Smooth muscle cell (in vitro differentiated cells): ENCODE measurements around the gene MYLK4. TPM values are rescaled to one million over a fixed set of nuclear protein-coding genes. Genes with fewer than 3 reads are reported as not detected.

Experiments
- DNase-seq: peaks from one replicate; lab custom pipeline; 2025; ENCODE audit not compliant: unreplicated experiment; lab: John Stamatoyannopoulos, UW
- H2AFZ ChIP-seq: fragments of 200-600 bp; sonication (generic); 2 replicates; pipeline ENCODE4 v1.6.0; 2016; ENCODE audit warnings: antibody characterized with exemption, low read depth, mild to moderate bottlenecking
- H3F3A ChIP-seq: fragments of 200-600 bp; sonication (generic); 2 replicates; pipeline ENCODE4 v1.6.0; 2017; ENCODE audit warnings: antibody characterized with exemption, low read depth
- H3K27ac ChIP-seq: fragments of 200-600 bp; sonication (generic); 2 replicates; pipeline ENCODE4 v1.5.1; 2016; ENCODE audit warnings: low read depth, mild to moderate bottlenecking
- H3K27me3 ChIP-seq: fragments of 200-600 bp; sonication (generic); 2 replicates; pipeline ENCODE4 v1.6.1; 2016; ENCODE audit warnings: low read depth, mild to moderate bottlenecking
- H3K36me3 ChIP-seq: fragments of 200-600 bp; sonication (generic); 2 replicates; pipeline ENCODE4 v1.5.1; 2016; ENCODE audit warnings: low read depth
- H3K4me1 ChIP-seq: fragments of 200-600 bp; sonication (generic); 2 replicates; pipeline ENCODE4 v1.5.1; 2016; ENCODE audit warnings: low read depth
- H3K4me2 ChIP-seq: fragments of 200-600 bp; sonication (generic); 2 replicates; pipeline ENCODE4 v1.6.0; 2016; ENCODE audit warnings: mild to moderate bottlenecking
- H3K4me3 ChIP-seq: fragments of 200-600 bp; sonication (generic); 2 replicates; pipeline ENCODE4 v1.5.1; 2016; ENCODE audit warnings: mild to moderate bottlenecking
- H3K79me2 ChIP-seq: fragments of 200-600 bp; sonication (generic); 2 replicates; pipeline ENCODE4 v1.6.0; 2016; ENCODE audit warnings: low read depth, mild to moderate bottlenecking
- H3K9ac ChIP-seq: fragments of 200-600 bp; sonication (generic); 2 replicates; pipeline ENCODE4 v1.6.0; 2016; ENCODE audit warnings: low read depth
- H3K9me3 ChIP-seq: fragments of 200-600 bp; sonication (generic); replicated peaks from 2 replicates; pipeline ENCODE4 v1.5.1; 2016; ENCODE audit warnings: low read depth
- H4K20me1 ChIP-seq: fragments of 200-600 bp; sonication (generic); 2 replicates; pipeline ENCODE4 v1.6.0; 2016; ENCODE audit warnings: low read depth
- WGBS: methylation state at CpG from one replicate; pipeline ENCODE4 v1.1.7; 2016; ENCODE audit warnings: low lambda C conversion rate; 5-methylcytosine and 5-hydroxymethylcytosine counted together
- polyA plus RNA-seq: library from polyadenylated mRNA; unstranded; fragments of >200 nt; fragmentation: Nextera tagmentation; extraction: Ambion mirVana; gene quantifications from 2 replicates; pipeline ENCODE4 v1.2.1, GENCODE V29; 2016
- total RNA-seq: library from RNA; depleted of rRNA; stranded (reverse); fragments of >200 nt; gene quantifications from 2 replicates; pipeline ENCODE4 v1.2.3, GENCODE V29; 2014
- TF ChIP-seq, protein P1 (sequence below): fragments of 200-600 bp; sonication (generic); IDR thresholded peaks from 2 replicates; pipeline ENCODE4 v1.5.1; 2017; ENCODE audit warnings: borderline replicate concordance, mild to moderate bottlenecking, antibody characterized with exemption; ENCODE audit not compliant: insufficient read depth, poor library complexity, severe bottlenecking

The MYLK4 gene
- total and polyA plus RNA-seq, 2 experiments from 2014 or later, result 0.21 to 0.90 TPM

DNA sequence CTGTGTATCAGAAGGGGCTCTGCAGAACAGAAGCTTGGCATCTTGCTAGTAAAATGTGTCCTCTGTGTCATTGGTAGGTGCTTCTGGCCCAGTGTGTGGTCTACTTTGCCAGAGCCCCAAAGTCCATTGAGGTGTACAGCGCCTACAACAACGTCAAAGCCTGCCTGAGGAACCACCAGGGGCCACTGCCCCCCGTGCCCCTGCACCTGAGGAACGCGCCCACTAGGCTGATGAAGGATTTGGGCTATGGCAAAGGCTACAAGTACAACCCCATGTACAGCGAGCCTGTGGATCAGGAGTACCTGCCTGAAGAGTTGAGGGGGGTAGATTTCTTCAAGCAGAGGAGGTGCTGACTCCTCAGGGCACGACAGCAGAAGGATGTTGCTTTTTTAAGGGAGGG is 34.2 kb upstream of the MYLK4 start:
- H3K27ac ChIP-seq, result no peak overlapping the region
- H4K20me1 ChIP-seq, result peaks cover 57% of the 10 kb centered on the region
- no peaks in the 10 kb centered on the region for H3K4me1 ChIP-seq
- no peak overlapping the region for H3K4me2 ChIP-seq
- H3K79me2 ChIP-seq, result peaks cover 5% of the 10 kb centered on the region
- H2AFZ ChIP-seq, result no peak overlapping the region
- no peaks in the 10 kb centered on the region for H3K36me3 ChIP-seq
- no peak overlapping the region for H3K9ac ChIP-seq
- TF ChIP-seq, protein P1, sequence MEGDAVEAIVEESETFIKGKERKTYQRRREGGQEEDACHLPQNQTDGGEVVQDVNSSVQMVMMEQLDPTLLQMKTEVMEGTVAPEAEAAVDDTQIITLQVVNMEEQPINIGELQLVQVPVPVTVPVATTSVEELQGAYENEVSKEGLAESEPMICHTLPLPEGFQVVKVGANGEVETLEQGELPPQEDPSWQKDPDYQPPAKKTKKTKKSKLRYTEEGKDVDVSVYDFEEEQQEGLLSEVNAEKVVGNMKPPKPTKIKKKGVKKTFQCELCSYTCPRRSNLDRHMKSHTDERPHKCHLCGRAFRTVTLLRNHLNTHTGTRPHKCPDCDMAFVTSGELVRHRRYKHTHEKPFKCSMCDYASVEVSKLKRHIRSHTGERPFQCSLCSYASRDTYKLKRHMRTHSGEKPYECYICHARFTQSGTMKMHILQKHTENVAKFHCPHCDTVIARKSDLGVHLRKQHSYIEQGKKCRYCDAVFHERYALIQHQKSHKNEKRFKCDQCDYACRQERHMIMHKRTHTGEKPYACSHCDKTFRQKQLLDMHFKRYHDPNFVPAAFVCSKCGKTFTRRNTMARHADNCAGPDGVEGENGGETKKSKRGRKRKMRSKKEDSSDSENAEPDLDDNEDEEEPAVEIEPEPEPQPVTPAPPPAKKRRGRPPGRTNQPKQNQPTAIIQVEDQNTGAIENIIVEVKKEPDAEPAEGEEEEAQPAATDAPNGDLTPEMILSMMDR, result no peak
- H3K4me3 ChIP-seq, result no peak overlapping the region
- WGBS, result 99% methylated on average over 7 of the region's 7 CpGs
- H3K9me3 ChIP-seq, result no peaks in the 10 kb centered on the region
- H3K27me3 ChIP-seq, result no peaks in the 10 kb centered on the region
- peaks cover 7% of the 10 kb centered on the region for H3F3A ChIP-seq
- DNase-seq, result no peak

- H3K9ac ChIP-seq, result no peak overlapping the region
- peaks cover 7% of the 10 kb centered on the region for H3F3A ChIP-seq
- H3K36me3 ChIP-seq, result peaks cover 7% of the 10 kb centered on the region
- H3K4me1 ChIP-seq, result no peaks in the 10 kb centered on the region
- no peak for DNase-seq
- peaks cover 9% of the 10 kb centered on the region for H3K79me2 ChIP-seq
- no peak overlapping the region for H3K4me3 ChIP-seq
- H3K9me3 ChIP-seq, result no peaks in the 10 kb centered on the region
- TF ChIP-seq, protein P1, result no peak
- no peaks in the 10 kb centered on the region for H3K27me3 ChIP-seq
- 78% methylated on average over 5 of the region's 5 CpGs for WGBS
- peaks cover 55% of the 10 kb centered on the region for H4K20me1 ChIP-seq
- no peak overlapping the region for H3K4me2 ChIP-seq
- H3K27ac ChIP-seq, result no peak overlapping the region
- H2AFZ ChIP-seq, result no peak overlapping the region
These were observed 33.3 kb upstream of the MYLK4 start for GRCh38 chr6:2784061-2784460.

DNA sequence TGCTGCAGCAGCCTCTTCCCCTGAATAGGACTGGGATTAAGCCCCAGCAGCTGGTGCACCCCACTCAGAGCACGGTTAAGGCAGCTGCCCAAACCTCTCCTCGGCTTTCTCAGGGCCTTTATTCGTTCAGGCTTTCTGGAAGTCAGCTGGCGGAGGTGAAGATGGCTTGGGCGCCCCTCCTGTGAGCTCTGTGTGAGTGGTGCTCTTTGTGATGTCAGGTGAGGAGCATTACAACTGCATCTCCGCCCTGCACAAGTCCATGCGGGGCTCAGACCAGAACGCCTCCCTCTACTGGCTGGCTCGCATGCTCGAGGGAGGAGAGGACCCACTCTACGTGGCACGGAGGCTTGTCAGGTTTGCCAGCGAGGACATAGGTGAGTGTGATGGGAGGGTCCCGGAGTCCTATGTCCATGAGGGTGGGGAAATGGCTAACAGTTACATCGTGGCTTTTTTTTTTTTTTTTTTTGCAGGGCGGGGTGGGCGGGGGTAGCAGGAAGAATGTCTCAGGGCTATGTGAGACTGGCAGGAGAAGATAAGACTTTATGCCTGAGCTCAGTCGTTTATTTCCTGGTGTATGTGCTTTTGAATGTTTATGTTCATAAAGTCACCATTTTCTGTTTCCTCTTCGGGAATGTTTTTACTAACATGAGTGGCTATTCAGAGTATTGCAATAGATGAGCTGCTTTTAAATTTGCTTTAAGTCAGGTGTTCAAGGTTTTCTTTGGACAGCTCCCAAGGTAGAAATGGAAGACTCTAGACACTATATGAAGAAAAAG is 32.7 kb upstream of the MYLK4 start:
- Histone ChIP-seq H2AFZ (no peak overlapping the region), H3F3A (peaks cover 6% of the 10 kb centered on the region), H3K9ac (no peak overlapping the region), H3K4me2 (no peak overlapping the region), H3K9me3 (no peaks in the 10 kb centered on the region), H3K36me3 (peaks cover 10% of the 10 kb centered on the region), H4K20me1 (peaks cover 60% of the 10 kb centered on the region), H3K27me3 (no peaks in the 10 kb centered on the region), H3K4me3 (no peak overlapping the region), H3K79me2 (peaks cover 10% of the 10 kb centered on the region), H3K4me1 (no peaks in the 10 kb centered on the region), H3K27ac (no peak overlapping the region)
- TF ChIP-seq, protein P1, result no peak
- DNase-seq, result no peak
- 82% methylated on average over 17 of the region's 19 CpGs for WGBS

DNA sequence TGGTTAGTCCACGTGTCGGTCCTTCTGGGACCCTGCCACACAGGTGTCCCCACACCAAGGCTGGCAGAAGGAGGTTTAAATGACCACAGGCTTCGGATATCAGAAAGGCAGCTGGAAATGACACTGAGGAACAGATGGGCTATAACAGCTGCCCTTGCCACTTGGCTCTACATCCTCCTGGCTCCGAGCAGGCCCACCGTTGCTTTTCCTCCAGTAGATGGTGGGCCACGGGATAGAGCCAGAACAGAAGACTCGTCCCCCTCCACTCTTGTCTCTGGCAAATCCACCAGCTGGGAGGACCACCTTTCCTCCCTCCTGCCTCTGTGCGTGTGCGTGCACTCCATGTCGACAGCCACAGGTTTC is 32.1 kb upstream of the MYLK4 start:
- Histone ChIP-seq H3K4me3 (no peak overlapping the region), H4K20me1 (peaks cover 66% of the 10 kb centered on the region), H3K9ac (no peak overlapping the region), H3K4me2 (no peak overlapping the region), H3K27ac (no peak overlapping the region), H2AFZ (no peak overlapping the region), H3K79me2 (peaks cover 16% of the 10 kb centered on the region), H3K4me1 (no peaks in the 10 kb centered on the region), H3K27me3 (no peaks in the 10 kb centered on the region), H3F3A (peaks cover under 1% of the 10 kb centered on the region), H3K9me3 (no peaks in the 10 kb centered on the region), H3K36me3 (peaks cover 10% of the 10 kb centered on the region)
- WGBS, result 96% methylated on average over 10 of the region's 10 CpGs
- TF ChIP-seq, protein P1, result no peak
- no peak for DNase-seq
